ENCODE measurements around the gene DDX41.

The DDX41 gene

DNA sequence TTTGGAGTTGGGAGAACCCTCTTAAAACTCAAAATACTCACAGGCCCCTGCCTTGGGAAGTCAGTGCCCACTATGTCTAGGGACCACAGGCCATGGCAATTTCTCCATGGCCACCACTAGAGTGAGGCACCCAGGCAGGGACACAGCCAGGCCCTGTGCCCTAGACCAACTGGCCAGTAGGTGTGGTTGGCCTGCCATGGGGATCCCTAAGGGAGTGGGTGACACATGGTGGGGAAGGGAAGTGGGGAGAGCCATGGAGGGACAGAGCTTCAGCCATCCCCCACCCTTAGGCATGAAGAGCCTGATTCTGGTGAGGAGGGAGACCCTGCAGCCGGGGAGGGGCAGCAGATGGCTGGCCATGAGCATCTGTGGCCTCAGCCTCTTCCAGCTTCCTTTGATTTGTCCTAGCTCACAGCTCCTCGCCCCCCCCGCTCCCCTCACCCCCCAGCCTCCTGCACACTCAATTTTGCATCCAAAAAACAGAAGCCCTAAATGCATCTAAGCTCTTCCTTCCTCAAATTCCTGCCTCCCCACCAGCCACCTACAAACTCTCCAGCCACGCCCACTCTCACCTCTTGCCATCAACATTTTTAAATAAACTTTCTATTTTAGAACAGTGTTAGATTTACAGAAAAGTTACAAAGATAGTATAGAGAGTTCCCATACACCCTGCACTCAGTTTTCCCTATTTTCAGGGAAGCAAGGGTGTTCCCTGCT lies 41.8 kb downstream of the DDX41 start:
- no peak for TF ChIP-seq POLR2AphosphoS5 (IDR thresholded peaks at IDR 0.05; ENCODE audit: low read depth)
- TF ChIP-seq GABPA (IDR thresholded peaks at IDR 0.05; ENCODE audit: low read depth) = no peak
- TF ChIP-seq CTCF (IDR thresholded peaks at IDR 0.05; ENCODE audit: insufficient read depth, low read length) = no peak
- TF ChIP-seq SPI1 (IDR thresholded peaks at IDR 0.05; ENCODE audit: borderline replicate concordance, low read depth) = peak; percentile 14; the same call in 1 of the 2 replicates
- TF ChIP-seq, protein P1, sequence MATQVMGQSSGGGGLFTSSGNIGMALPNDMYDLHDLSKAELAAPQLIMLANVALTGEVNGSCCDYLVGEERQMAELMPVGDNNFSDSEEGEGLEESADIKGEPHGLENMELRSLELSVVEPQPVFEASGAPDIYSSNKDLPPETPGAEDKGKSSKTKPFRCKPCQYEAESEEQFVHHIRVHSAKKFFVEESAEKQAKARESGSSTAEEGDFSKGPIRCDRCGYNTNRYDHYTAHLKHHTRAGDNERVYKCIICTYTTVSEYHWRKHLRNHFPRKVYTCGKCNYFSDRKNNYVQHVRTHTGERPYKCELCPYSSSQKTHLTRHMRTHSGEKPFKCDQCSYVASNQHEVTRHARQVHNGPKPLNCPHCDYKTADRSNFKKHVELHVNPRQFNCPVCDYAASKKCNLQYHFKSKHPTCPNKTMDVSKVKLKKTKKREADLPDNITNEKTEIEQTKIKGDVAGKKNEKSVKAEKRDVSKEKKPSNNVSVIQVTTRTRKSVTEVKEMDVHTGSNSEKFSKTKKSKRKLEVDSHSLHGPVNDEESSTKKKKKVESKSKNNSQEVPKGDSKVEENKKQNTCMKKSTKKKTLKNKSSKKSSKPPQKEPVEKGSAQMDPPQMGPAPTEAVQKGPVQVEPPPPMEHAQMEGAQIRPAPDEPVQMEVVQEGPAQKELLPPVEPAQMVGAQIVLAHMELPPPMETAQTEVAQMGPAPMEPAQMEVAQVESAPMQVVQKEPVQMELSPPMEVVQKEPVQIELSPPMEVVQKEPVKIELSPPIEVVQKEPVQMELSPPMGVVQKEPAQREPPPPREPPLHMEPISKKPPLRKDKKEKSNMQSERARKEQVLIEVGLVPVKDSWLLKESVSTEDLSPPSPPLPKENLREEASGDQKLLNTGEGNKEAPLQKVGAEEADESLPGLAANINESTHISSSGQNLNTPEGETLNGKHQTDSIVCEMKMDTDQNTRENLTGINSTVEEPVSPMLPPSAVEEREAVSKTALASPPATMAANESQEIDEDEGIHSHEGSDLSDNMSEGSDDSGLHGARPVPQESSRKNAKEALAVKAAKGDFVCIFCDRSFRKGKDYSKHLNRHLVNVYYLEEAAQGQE (IDR thresholded peaks at IDR 0.05; ENCODE audit: insufficient replicate concordance, low read depth) = no peak
- H3K4me3 ChIP-seq (replicated peaks; ENCODE audit: insufficient read depth, low read length) = no peak overlapping the region
- DNase-seq (ENCODE audit: low read depth in 1 of 2, low spot score in 1 of 2) = no peak
- no peak overlapping the region for H3K27ac ChIP-seq (replicated peaks)
- H3K27me3 ChIP-seq (ENCODE audit: insufficient read depth, poor library complexity, severe bottlenecking) = no peaks in the 10 kb centered on the region

DNA sequence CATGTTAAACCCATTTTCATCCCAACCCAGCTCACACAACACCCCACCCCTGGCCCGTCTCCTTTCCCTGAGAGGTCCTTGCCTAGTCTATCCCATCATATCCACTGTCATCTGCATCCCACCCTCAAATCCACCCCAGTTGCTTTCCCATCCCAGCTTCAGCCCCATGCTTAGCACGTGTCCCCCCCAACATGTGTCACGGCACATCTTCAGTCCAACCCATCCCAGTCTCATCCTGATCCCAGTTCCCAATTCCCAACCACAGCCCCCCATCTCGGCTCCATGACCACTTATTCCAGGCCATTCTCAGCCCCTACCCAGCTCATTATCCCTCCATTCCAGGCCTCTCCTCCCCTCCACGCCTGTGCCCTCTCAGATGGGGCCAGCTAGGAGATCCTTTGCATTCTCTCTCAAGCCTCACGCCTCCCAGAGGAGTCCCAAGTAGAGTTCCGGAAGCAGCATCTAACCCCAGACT lies 42.7 kb downstream of the DDX41 start:
- no peak overlapping the region for H3K4me3 ChIP-seq (replicated peaks; ENCODE audit: insufficient read depth, low read length)
- TF ChIP-seq, protein P1 (IDR thresholded peaks at IDR 0.05; ENCODE audit: insufficient replicate concordance, low read depth) = no peak
- TF ChIP-seq CTCF (IDR thresholded peaks at IDR 0.05; ENCODE audit: insufficient read depth, low read length) (no peak), SPI1 (IDR thresholded peaks at IDR 0.05; ENCODE audit: borderline replicate concordance, low read depth) (no peak), GABPA (IDR thresholded peaks at IDR 0.05; ENCODE audit: low read depth) (no peak), POLR2AphosphoS5 (IDR thresholded peaks at IDR 0.05; ENCODE audit: low read depth) (no peak)
- DNase-seq (ENCODE audit: low read depth in 1 of 2, low spot score in 1 of 2) = no peak
- H3K27me3 ChIP-seq (ENCODE audit: insufficient read depth, poor library complexity, severe bottlenecking) = no peaks in the 10 kb centered on the region
- H3K27ac ChIP-seq (replicated peaks) = no peak overlapping the region

- TF ChIP-seq SPI1 (IDR thresholded peaks at IDR 0.05; ENCODE audit: borderline replicate concordance, low read depth) (no peak), POLR2AphosphoS5 (IDR thresholded peaks at IDR 0.05; ENCODE audit: low read depth) (no peak), CTCF (IDR thresholded peaks at IDR 0.05; ENCODE audit: insufficient read depth, low read length) (no peak)
- Histone ChIP-seq H3K27me3 (ENCODE audit: insufficient read depth, poor library complexity, severe bottlenecking) (no peaks in the 10 kb centered on the region), H3K4me3 (replicated peaks; ENCODE audit: insufficient read depth, low read length) (peak within 1 kb of the TSS; percentile 33), H3K27ac (replicated peaks) (no peak within 1 kb of the TSS)
- DNase-seq (ENCODE audit: low read depth in 1 of 2, low spot score in 1 of 2) = no peak
Observed at GRCh38 chr5:177473443-177474001, 43.2 kb downstream of the DDX41 start, which contains the start of gene DBN1. Gene DBN1 (minus strand): TSS chr5:177473634. CDS start chr5:177473521, 113 bp downstream.
